HG02840 (cell line): ENCODE results near the gene FKBP9.

ENCODE experiments used
- ATAC-seq: cut with Tn5 transposase; IDR thresholded peaks from one replicate; pipeline ENCODE4 v1.9.1; 2021; ENCODE audit warnings: mild to moderate bottlenecking, moderate library complexity, moderate number of reproducible peaks; ENCODE audit not compliant: unreplicated experiment, low FRiP score

Gene FKBP9

GRCh38 chr7:33054261-33054964 lies 97.2 kb downstream of the FKBP9 start:
- ATAC-seq = no peak

GRCh38 chr7:33055158-33055557 lies 97.9 kb downstream of the FKBP9 start:
- no peak for ATAC-seq
